ENCODE data around the gene PTGIR.

Gene PTGIR

DNA sequence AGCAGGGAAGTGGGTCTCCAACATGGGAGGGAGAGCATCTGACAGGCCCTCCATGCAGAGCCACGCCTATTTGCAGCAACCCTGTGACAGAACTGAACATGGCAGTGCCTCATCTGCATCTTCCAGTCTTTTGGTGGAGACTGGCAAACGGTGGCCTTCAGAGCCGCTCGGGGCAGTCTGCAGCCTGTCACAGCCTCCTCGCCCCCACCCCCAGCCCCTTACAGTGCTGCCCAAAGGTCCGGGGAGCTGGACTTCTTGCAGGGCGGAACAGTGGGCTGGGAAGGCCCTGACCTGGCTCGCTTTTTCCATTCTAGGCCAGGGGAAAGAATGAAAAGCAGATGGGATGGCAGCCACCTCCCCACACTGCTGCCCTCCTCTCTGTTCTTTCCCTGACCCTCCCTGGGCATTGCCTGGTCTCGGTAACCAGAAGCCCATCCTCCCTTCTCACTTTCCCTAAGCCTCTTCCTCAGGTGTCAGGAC lies 21.1 kb downstream of the PTGIR start:
- DNase-seq (no peak), ATAC-seq (no peak)
- Mint-ChIP-seq H3K27me3 (no peaks in the 10 kb centered on the region), H3K27ac (peak overlapping the region; percentile 100), H3K9me3 (peaks cover 3% of the 10 kb centered on the region), H3K36me3 (ENCODE audit: low read depth) (peaks cover 45% of the 10 kb centered on the region), H3K4me3 (peak overlapping the region; percentile 97), H3K4me1 (peaks cover 43% of the 10 kb centered on the region)

DNA sequence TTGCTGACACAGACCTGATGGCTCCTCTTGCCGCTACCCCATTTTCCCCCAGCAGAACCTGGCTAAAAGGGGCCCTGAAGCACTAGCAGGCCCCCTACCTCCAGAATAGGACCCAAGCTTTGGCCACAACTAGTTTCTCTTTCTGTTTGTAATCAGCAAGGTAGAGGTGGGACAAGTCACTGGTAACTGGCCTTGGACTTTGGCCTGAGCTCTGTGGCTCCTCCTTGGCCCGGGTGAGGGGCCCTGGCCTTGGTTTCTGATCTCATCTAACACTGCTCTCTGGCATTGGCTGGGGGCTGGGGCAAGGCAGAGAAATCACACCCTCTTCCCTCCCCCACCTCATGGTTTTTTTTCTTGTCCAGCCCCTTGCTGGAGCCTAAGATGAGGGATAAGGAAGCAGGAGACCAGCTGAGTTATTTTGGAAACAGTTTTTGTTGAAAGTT lies 21.7 kb downstream of the PTGIR start:
- H3K27ac Mint-ChIP-seq: peak overlapping the region; percentile 100
- DNase-seq (no peak), ATAC-seq (no peak)
- H3K4me1 Mint-ChIP-seq: peaks cover 40% of the 10 kb centered on the region
- H3K36me3 Mint-ChIP-seq (ENCODE audit: low read depth): peaks cover 42% of the 10 kb centered on the region
- no peaks in the 10 kb centered on the region for H3K27me3 Mint-ChIP-seq
- H3K9me3 Mint-ChIP-seq: peaks cover 9% of the 10 kb centered on the region
- peak overlapping the region; percentile 97 for H3K4me3 Mint-ChIP-seq

DNA sequence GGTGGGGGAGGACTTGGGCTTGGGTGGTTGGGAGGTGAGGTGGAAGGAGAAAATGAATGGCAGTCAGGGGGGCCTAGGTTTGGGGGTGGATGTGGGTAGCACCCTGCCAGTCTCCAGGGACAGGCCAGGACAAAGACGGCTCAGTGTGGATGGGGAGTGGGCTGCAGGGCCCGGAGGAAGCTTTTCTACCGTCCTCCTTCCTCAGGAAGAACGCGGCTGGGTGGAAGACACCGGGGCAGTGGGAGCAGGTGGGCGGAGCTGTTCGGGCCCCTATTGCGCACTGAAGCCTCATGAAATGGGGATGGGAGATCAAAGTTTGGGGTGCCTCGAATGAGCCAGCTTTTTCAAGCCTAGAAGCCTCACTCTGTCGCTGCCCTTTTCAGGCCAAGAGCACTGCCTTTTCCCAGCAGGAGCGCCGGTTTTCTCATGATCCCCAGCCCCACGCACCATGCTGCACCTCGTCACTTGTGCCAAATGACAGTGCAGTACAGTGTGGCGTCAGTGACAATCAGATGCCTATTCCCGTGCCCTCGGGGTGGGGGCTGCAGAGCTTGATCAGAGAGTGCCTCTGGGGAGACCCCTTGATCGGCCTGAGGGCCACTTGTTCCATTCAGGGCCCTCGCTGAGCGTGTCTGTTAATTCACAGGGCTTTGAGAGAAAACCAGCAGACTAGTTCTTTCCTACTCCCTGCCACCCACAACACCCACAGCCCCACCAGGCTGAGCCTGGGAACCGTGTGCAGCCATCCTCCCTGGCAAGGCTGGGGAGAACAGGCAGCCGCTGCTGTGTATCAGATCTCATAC lies 22.3 kb downstream of the PTGIR start:
- peak overlapping the region; percentile 97 for H3K4me3 Mint-ChIP-seq
- no peaks in the 10 kb centered on the region for H3K27me3 Mint-ChIP-seq
- peaks cover 37% of the 10 kb centered on the region for H3K4me1 Mint-ChIP-seq
- peak; percentile 74 for DNase-seq
- ATAC-seq: peak; percentile 76
- H3K27ac Mint-ChIP-seq: peak overlapping the region; percentile 100
- peaks cover 36% of the 10 kb centered on the region for H3K36me3 Mint-ChIP-seq (ENCODE audit: low read depth)
- H3K9me3 Mint-ChIP-seq: peaks cover 13% of the 10 kb centered on the region

DNA sequence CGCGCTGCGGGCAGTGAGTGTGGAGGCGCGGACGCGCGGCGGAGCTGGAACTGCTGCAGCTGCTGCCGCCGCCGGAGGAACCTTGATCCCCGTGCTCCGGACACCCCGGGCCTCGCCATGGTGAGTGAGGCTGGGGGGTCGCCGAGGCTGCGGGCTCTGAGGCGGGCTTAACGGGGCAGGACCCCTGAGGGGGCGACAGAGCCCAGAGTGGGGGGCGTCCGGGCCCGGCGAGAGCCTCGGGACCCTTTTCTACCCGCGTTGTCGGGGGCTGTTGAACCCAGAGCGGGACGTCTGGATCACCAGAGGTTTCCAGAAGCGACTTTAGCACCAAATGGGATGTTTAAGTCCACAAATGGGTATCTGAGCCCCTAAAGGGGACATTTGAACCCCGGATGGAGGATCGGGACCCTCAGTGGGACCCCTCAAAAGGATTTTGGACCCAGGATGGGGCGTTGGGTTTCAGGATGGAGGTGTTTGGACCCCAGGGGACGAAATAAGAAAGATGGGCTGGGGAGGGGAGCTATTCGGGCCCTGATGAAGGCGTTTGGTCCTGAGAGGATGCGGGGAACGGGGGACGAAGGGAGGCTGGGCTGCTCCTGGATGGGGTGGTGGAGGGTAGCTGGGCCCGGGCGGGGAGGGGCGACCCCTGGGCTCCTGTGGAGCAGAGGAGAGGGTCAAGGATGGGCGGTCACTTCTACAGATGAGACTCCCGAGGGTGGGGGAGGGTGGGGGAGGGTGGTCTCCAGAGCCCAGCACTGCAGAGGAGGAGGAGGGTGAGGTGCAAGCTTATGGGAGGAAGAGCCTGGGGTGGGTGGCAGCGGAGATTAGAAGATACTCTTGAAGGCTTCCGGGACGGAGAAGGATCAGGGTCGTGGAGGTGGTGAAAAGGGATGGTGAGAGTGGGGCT lies 23.3 kb downstream of the PTGIR start, which contains the start of gene CALM3:
CALM3 (plus strand) TSS at position 13 of the 907 bp plus-strand sequence; CDS start at position 118, 105 bp downstream.
- H3K4me1 Mint-ChIP-seq: peaks cover 38% of the 10 kb centered on the region
- peaks cover 13% of the 10 kb centered on the region for H3K9me3 Mint-ChIP-seq
- H3K27ac Mint-ChIP-seq: peak within 1 kb of the TSS; percentile 100
- DNase-seq (no peak), ATAC-seq (no peak)
- H3K4me3 Mint-ChIP-seq: peak within 1 kb of the TSS; percentile 97
- H3K36me3 Mint-ChIP-seq (ENCODE audit: low read depth): peaks cover 30% of the 10 kb centered on the region
- no peaks in the 10 kb centered on the region for H3K27me3 Mint-ChIP-seq

DNA sequence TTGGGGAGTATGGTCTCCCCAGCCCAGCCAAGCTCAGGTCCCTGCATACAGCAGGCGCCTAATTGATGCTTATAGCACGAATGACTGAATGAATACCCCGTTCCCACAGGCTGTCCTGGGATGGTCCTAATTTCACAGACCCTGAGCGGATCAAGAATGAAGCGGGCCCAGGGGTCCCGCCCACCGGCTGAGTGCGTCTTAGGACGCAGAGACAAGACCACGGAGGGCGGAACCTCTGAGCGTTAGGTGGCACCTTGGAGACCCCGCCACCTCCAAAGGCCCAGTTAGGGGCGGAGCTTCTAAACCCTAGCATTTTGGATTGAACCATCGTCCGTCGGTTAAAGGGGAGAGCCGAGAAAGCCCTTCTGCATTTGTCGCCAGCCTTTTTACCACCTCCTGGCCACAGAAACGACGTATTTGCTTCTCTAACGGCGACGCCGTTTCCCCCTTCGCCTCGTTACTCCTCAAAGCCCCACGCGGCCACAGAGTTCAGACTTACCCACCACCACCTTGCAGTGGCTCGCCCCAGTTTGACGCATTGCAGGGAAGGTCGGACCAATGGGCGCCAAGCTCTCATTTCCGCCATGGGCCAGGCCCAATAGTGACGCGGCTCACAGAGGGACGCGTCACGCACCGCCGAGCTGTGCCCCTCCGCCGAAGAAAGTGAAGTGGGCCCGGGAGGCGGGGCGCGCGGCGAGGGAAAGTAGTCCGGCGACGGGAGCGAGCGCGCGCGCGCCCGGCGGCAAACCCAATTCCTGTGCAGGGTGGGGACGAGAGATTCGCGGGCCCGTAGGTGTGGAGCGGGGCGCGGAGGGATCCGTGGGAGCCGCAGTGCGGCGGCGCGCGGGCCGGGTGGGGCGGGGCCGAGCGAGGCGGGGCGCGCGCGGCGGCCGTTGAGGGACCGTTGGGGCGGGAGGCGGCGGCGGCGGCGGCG lies 24.2 kb downstream of the PTGIR start:
- peak overlapping the region; percentile 100 for H3K27ac Mint-ChIP-seq
- ATAC-seq (peak; percentile 76), DNase-seq (peak; percentile 99)
- H3K27me3 Mint-ChIP-seq: no peaks in the 10 kb centered on the region
- peaks cover 22% of the 10 kb centered on the region for H3K36me3 Mint-ChIP-seq (ENCODE audit: low read depth)
- peak overlapping the region; percentile 97 for H3K4me3 Mint-ChIP-seq
- peaks cover 13% of the 10 kb centered on the region for H3K9me3 Mint-ChIP-seq
- peaks cover 31% of the 10 kb centered on the region for H3K4me1 Mint-ChIP-seq

DNA sequence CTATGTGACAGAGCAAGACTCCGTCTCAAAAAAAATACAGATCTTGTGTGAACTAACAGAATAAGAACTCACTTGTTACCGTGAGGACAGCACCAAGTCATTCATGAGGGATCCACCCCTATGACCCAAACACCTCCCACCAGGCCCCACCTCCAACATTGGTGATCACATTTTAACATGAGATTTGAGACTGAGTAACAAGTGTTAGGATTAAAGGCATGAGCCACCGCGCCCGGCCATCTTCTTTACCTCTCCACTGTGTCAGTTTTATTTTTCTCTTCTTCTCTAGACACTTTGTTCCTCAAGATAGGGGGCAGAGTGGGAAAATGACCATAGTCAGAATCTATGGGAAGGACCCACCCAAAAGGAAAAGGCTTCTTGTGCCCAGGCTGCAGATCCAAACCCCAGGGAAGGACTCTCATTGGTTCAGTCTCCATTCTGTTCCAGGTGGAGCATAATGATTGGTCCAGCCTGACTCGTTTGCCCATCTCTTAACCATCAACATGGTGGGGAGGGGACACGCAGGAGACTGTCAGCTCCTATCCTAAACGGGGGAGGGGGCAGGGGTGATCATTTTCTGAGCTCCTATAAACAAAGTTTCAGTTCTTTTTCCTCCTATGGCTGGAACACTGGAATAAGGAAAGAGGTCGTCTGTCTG lies 25.0 kb downstream of the PTGIR start:
- Mint-ChIP-seq H3K27ac (peak overlapping the region; percentile 100), H3K4me3 (peak overlapping the region; percentile 97), H3K4me1 (peaks cover 31% of the 10 kb centered on the region), H3K36me3 (ENCODE audit: low read depth) (peaks cover 16% of the 10 kb centered on the region), H3K27me3 (no peaks in the 10 kb centered on the region), H3K9me3 (peaks cover 13% of the 10 kb centered on the region)
- ATAC-seq: no peak
- DNase-seq: no peak

DNA sequence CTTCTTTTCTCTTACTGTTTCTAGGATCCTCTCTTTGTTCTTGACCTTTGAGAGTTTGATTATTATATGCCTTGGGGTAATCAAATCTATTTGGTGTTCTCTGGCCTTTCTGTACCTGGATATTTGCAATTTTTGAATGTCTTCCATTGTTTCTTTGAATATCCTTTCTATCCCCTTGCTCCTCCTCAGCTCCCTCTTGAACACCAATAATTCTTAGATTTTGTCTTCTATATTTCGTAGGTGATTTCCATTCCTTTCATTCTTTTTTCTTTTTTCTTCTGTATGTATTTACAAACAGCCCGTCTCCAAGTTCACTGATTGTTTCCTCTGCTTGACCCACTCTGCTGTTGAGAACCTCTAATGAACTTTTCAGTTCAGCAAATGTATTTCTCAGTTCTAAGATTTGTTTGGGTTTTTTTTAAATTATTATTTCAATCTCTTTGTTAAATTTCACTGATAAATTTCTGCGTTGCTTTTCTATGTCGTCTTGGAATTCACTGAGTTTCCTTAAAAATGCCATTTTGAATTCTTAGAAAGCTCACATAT lies 26.4 kb downstream of the PTGIR start:
- DNase-seq (no peak), ATAC-seq (no peak)
- H3K4me3 Mint-ChIP-seq: no peak overlapping the region
- peaks cover 13% of the 10 kb centered on the region for H3K36me3 Mint-ChIP-seq (ENCODE audit: low read depth)
- H3K27ac Mint-ChIP-seq: no peak overlapping the region
- H3K27me3 Mint-ChIP-seq: no peaks in the 10 kb centered on the region
- H3K9me3 Mint-ChIP-seq: peaks cover 13% of the 10 kb centered on the region
- peaks cover 21% of the 10 kb centered on the region for H3K4me1 Mint-ChIP-seq

DNA sequence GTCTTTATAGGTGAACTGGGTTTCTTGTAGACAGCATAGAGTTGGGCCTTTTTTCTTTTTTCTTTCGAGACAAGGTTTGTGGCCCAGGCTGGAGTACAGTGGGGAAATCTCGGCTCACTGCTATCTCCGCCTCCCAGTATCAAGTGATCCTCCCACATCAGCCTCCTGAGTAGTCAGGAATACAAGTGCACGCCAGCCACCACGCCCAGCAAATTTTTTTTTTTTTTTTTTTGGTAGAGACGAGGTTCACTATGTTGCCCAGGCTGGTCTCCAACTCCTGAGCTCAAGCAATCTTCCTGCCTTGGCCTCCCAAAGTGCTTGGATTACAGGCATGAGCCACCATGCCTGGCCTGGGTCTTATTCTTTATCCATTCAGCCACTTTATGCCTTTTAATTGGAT lies 28.9 kb downstream of the PTGIR start:
- Mint-ChIP-seq H3K4me1 (peaks cover 11% of the 10 kb centered on the region), H3K9me3 (peaks cover 13% of the 10 kb centered on the region), H3K27ac (no peak overlapping the region), H3K4me3 (no peak overlapping the region), H3K27me3 (no peaks in the 10 kb centered on the region), H3K36me3 (ENCODE audit: low read depth) (peaks cover 1% of the 10 kb centered on the region)
- no peak for ATAC-seq
- no peak for DNase-seq

DNA sequence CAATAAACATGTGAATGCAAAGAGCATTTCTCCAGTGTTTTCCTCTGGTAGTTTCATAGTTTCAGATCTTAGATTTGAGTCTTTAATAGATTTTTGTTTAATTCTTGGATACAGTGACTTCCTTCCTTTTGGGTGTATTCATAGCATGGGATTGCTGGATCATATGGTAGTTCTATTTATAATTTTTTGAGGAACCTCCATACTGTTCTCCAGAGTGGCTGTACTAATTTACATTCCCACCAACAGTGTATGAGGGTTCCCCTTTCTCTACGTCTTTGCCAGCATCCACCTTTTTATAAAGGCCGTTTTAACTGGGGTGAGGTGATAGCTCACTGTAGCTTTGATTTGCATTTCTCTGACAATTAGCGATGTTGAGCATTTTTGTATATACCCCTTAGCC lies 33.0 kb downstream of the PTGIR start:
- Mint-ChIP-seq H3K27me3 (no peaks in the 10 kb centered on the region), H3K4me3 (no peak overlapping the region), H3K36me3 (ENCODE audit: low read depth) (no peaks in the 10 kb centered on the region), H3K4me1 (no peaks in the 10 kb centered on the region), H3K9me3 (no peaks in the 10 kb centered on the region), H3K27ac (no peak overlapping the region)
- ATAC-seq (no peak), DNase-seq (no peak)

DNA sequence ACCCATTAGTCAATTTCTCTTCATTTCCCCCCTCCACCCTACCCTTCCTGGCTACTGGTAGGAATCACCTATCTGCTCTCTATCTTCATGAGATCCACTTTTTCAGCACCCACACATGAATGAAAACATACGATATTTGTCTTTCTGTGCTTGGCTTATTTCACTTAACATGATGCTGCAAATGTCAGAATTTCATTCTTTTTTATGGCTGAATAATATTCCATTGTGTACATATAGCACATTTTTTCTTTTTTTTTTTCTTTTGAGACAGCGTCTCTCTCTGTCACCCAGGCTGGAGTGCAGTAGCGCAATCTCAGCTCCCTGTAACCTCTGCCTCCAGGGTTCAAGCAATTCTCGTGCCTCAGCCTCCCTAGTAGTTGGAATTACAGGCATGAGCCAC lies 33.6 kb downstream of the PTGIR start:
- Mint-ChIP-seq H3K9me3 (no peaks in the 10 kb centered on the region), H3K4me3 (no peak overlapping the region), H3K27ac (no peak overlapping the region), H3K36me3 (ENCODE audit: low read depth) (no peaks in the 10 kb centered on the region), H3K27me3 (no peaks in the 10 kb centered on the region), H3K4me1 (no peaks in the 10 kb centered on the region)
- DNase-seq: no peak
- ATAC-seq: no peak

DNA sequence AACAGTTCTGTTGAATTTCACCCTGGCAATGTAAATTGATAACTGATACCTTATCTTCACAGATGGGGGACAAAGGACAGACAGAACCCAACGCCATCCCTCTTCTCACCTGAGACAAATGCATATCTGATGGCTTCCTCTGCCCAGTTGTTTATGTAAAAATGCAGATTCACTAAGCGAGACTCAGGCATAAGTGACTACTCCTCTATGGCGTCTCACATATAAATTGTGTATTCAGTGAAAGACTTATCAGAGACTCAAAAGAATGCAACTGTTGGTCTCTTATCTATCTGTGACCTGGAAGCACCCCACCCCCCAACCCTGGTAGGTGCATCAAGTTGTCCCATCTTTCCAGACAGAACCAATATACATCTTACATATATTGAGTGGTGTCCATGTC lies 37.0 kb downstream of the PTGIR start:
- ATAC-seq (no peak), DNase-seq (no peak)
- Mint-ChIP-seq H3K4me3 (no peak overlapping the region), H3K27me3 (no peaks in the 10 kb centered on the region), H3K9me3 (no peaks in the 10 kb centered on the region), H3K27ac (no peak overlapping the region), H3K4me1 (no peaks in the 10 kb centered on the region), H3K36me3 (ENCODE audit: low read depth) (no peaks in the 10 kb centered on the region)

DNA sequence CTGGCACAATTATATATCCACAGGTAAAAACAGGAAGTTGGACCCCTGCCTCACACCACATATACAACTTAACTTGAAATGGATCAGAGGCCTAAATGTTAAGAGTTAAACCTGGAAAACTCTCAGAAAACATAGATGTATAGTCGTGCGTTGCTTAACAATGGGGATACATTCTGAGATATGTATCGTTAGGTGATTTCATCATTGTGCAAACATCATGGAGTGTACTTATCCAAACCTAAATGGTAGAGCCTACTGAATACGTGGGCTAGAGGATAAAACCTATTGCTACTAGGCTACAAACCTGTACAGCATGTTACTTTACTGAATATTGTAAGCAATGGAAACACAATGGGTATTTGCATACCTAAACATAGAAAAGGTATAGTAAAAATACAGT lies 38.6 kb downstream of the PTGIR start:
- Mint-ChIP-seq H3K9me3 (no peaks in the 10 kb centered on the region), H3K4me1 (no peaks in the 10 kb centered on the region), H3K4me3 (no peak overlapping the region), H3K27ac (no peak overlapping the region), H3K36me3 (ENCODE audit: low read depth) (no peaks in the 10 kb centered on the region), H3K27me3 (no peaks in the 10 kb centered on the region)
- ATAC-seq (no peak), DNase-seq (no peak)

DNA sequence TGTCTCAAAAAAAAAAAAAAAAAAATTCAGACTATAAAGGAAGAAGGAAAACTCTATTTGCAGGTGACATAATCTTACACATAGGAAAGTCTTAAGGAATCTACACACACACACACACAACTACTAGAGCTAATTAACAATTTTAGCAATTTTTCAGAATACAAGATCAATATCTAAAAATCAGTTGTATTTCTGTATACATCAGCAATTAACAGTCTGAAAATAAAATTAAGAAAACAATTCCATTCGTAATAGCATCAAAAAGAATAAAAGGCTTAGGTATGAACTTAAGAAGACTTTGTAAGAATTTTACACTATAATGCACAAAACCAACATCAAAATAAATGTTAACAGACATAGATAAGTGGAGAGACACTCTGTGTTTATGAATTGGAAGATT lies 39.4 kb downstream of the PTGIR start:
- no peak overlapping the region for H3K27ac Mint-ChIP-seq
- no peaks in the 10 kb centered on the region for H3K27me3 Mint-ChIP-seq
- DNase-seq: no peak
- no peaks in the 10 kb centered on the region for H3K9me3 Mint-ChIP-seq
- H3K4me1 Mint-ChIP-seq: no peaks in the 10 kb centered on the region
- no peak overlapping the region for H3K4me3 Mint-ChIP-seq
- no peak for ATAC-seq
- no peaks in the 10 kb centered on the region for H3K36me3 Mint-ChIP-seq (ENCODE audit: low read depth)

All from activated naive CD8-positive, alpha-beta T cell treated with anti-CD3 and anti-CD28 coated beads, Interleukin-2, amount 50 U/mL, for 24 hours (primary cell).